ENCODE measurements around the gene KRT20.

- TF ChIP-seq GTF2F1 (IDR thresholded peaks at IDR 0.05; ENCODE audit: borderline replicate concordance, low read depth, low read length) (no peak), CTCF (IDR thresholded peaks at IDR 0.05; ENCODE audit: control extremely low read depth in 1 of 3, insufficient read depth in 1 of 3, low read depth in 1 of 3, low read length in 3 of 3) (no peak), HDAC2 (IDR thresholded peaks at IDR 0.05; ENCODE audit: borderline replicate concordance in 1 of 2, low read depth in 2 of 2, low read length in 2 of 2) (no peak)
These were observed 17.5 kb upstream of the KRT20 start for GRCh38 chr17:40902498-40902897.
